ENCODE results near the gene MBOAT7. TPM values are rescaled to one million over a fixed set of nuclear protein-coding genes. Genes with fewer than 3 reads are reported as not detected.
A peak's percentile ranks its signal among the peaks of the same experiment; 100 is the strongest.
"Not testable (repeated sequence)": the region's sequence is repeated elsewhere in the genome, so short reads cannot be mapped to it uniquely, and the experiment has no call there.

Gene MBOAT7
- total RNA-seq, 2 experiments from 2014 or later = 53.8 to 55.4 TPM

DNA sequence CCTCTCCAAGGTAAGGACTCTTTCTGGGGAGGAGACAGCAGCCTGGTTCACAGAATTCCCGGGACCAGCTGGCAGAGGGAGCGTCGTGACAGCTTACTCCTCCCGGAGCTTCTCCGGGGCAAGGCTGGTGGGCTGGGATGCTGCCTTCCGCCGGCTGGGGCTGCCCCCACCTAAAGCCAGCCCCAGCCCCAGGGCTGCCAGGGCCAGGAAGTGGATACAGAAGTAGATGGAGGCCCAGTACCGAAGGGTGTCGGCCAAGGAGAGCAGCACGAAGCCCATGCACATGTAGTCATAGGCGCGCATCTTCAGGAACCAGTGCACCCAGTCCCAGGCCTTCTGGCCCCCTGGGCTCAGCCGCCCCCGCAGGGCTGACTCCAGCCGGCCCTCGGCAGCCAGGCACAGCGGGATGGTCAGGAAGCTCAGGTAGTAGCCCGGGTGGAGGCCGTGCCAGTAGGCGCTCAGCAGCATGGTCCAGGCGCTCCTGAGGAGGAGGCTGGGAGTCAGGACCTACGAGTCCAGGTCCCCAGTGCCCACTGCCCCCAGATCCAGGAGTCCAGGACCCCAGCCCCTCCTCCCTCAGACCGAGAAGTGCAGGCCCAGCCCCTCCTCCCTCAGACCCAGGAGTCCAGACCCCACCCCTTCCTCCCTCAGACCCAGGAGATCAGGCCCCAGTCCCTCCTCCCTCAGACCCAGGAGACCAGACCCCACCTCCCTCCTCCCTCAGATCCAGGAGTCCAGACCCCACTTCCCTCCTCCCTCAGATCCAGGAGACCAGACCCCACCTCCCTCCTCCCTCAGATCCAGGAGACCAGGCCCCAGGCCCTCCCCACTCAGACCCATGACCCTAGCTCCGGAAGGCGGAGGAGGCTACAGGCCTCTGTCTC, 15.2 kb downstream of the MBOAT7 start:
- TF ChIP-seq, protein P1, sequence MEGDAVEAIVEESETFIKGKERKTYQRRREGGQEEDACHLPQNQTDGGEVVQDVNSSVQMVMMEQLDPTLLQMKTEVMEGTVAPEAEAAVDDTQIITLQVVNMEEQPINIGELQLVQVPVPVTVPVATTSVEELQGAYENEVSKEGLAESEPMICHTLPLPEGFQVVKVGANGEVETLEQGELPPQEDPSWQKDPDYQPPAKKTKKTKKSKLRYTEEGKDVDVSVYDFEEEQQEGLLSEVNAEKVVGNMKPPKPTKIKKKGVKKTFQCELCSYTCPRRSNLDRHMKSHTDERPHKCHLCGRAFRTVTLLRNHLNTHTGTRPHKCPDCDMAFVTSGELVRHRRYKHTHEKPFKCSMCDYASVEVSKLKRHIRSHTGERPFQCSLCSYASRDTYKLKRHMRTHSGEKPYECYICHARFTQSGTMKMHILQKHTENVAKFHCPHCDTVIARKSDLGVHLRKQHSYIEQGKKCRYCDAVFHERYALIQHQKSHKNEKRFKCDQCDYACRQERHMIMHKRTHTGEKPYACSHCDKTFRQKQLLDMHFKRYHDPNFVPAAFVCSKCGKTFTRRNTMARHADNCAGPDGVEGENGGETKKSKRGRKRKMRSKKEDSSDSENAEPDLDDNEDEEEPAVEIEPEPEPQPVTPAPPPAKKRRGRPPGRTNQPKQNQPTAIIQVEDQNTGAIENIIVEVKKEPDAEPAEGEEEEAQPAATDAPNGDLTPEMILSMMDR (IDR thresholded peaks at IDR 0.05) = no peak
- CTCF ChIA-PET = interaction anchor here (0.8 to 0.9 kb wide), 2 partner anchors 17 to 92 kb away, joined by 3 to 4 read pairs; partner anchors contain the start of gene TSEN34
- ATAC-seq (no peak), DNase-seq (no peak)
- H3K27ac Mint-ChIP-seq = no peak overlapping the region
- intact Hi-C loops (cut with micrococcal nuclease) = no loop called here
- no peaks in the 10 kb centered on the region for H3K4me1 Mint-ChIP-seq (ENCODE audit: low read depth)
- H3K4me3 Mint-ChIP-seq = no peak overlapping the region
- POLR2A ChIA-PET = interaction anchor here (0.6 to 2.6 kb wide), 4 partner anchors 15 to 1963 kb away, joined by 3 to 7 read pairs (median 5); partner anchors contain the start of gene LENG1
- H3K27me3 Mint-ChIP-seq = no peaks in the 10 kb centered on the region
- H3K9me3 Mint-ChIP-seq = no peaks in the 10 kb centered on the region
- H3K36me3 Mint-ChIP-seq (ENCODE audit: low read depth) = peaks cover 13% of the 10 kb centered on the region

DNA sequence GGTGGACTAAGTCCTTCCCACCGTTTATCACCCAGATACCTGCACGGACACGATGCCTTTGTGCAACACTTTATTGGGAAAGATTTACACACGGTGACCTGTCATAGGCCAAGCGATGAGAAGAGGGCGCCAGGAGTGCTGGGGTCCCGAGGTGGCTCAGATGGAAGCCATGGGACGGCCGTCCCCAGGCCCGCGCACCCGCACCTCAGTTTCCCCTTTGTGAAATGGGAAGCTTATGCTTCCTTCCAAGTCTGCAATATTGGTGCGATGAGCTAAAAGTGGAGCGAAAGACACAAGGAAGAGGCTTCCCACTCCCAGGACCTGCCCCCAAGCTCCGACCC, 16.1 kb downstream of the MBOAT7 start:
- intact Hi-C loops (cut with micrococcal nuclease) = no loop called here
- Mint-ChIP-seq H3K36me3 (ENCODE audit: low read depth) (peaks cover 8% of the 10 kb centered on the region), H3K27me3 (no peaks in the 10 kb centered on the region), H3K27ac (no peak overlapping the region), H3K9me3 (no peaks in the 10 kb centered on the region), H3K4me1 (ENCODE audit: low read depth) (peaks cover 2% of the 10 kb centered on the region), H3K4me3 (no peak overlapping the region)
- TF ChIP-seq, protein P1 (IDR thresholded peaks at IDR 0.05) = no peak
- ChIA-PET POLR2A (interaction anchor here (1.2 to 2.6 kb wide), 5 partner anchors 10 to 32 kb away, joined by 3 to 7 read pairs (median 4); partner anchors contain the start of gene LENG1), CTCF (interaction anchor here (0.8 to 0.9 kb wide), 2 partner anchors 18 to 93 kb away, joined by 3 to 4 read pairs; partner anchors contain the start of gene TSEN34)
- ATAC-seq = no peak
- DNase-seq = no peak

DNA sequence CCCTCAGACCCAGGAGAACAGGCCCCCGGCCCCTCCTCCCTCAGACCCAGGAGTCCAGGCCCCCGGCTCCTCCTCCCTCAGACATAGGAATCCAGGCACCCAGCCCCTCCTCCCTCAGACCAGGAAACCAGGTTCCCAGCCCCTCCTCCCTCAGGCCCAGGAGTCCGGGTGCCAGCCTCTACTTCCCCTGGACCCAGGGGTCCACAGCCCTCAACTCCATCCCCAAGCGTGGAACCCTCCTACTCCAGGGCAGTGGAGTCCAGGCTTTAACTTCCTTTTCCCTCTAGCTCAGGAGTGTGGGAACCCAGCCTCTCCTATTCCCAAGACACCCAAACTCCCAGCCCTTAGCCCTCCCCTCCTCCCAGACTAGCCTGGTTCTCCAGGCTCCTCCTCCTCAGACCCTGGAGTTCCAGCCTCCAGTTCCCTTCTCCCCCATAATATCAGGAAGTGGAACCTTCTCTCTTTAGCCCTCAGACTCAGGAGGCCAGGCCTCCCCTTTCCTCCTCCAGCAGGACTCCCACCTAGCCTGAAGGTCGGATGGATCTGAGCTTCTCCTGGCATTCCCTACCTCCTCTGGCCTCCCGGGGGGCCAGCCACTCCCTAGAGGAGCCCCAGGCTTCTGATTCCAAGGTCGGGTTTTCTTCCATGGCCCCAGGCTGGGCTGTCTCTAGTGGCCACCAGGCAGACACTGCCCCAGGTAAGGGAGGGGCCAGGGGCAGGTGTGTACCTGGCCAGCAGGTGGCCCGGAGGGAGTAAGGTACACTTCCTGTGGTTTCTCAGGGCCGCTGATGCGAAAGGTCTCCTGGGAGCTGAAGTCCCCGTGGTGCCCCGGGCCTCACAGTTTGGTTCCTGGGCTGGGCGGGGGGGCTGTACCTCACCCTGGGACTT, 16.7 kb downstream of the MBOAT7 start, which contains the start of gene TMC4:
TMC4 (minus strand) TSS at position 690 of the 888 bp plus-strand sequence; CDS start at position 647, 43 bp downstream.
- ChIA-PET CTCF (interaction anchor here (0.9 kb wide), 1 partner anchor 93 kb away, joined by 3 read pairs; no protein-coding TSS in a partner anchor), POLR2A (interaction anchor here (1.2 to 2.6 kb wide), 5 partner anchors 9 to 33 kb away, joined by 3 to 7 read pairs (median 4); partner anchors contain the start of gene LENG1)
- H3K9me3 Mint-ChIP-seq = no peaks in the 10 kb centered on the region
- H3K27ac Mint-ChIP-seq = no peak within 1 kb of the TSS
- intact Hi-C loops (cut with micrococcal nuclease) = no loop called here
- TF ChIP-seq, protein P1 (IDR thresholded peaks at IDR 0.05) = no peak
- peaks cover 3% of the 10 kb centered on the region for H3K4me1 Mint-ChIP-seq (ENCODE audit: low read depth)
- no peak within 1 kb of the TSS for H3K4me3 Mint-ChIP-seq
- no peaks in the 10 kb centered on the region for H3K27me3 Mint-ChIP-seq
- DNase-seq = peak; percentile 22
- peaks cover 4% of the 10 kb centered on the region for H3K36me3 Mint-ChIP-seq (ENCODE audit: low read depth)
- no peak for ATAC-seq

DNA sequence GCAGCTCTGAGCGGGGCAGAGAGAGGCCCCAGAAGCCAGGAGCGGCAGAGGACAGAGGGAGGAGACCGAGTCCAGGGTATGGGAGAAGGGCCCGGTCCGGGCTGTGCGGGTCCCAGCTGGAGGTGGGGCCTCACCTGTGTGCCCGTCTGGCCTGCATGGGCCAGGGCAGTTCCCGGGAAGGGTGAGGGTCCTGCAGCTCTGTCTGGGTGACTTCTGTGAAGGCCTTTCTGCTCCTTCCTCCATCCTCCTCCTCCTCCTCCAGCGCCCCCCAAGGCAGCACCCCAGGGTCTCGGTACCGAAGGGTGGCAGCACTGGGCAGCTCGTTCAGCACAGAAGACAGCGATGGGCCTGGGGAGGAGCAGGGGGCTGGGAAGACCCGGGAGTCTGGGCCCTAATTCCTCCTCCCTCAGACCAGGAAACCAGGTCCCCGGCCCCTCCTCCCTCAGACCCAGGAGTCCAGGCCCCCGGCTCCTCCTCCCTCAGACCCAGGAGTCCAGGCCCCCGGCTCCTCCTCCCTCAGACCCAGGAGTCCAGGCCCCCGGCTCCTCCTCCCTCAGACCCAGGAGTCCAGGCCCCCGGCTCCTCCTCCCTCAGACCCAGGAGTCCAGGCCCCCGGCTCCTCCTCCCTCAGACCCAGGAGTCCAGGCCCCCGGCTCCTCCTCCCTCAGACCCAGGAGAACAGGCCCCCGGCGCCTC, 17.5 kb downstream of the MBOAT7 start:
- intact Hi-C loops (cut with micrococcal nuclease); H3K27ac Mint-ChIP-seq; DNase-seq: not testable (repeated sequence)

More for the DNA sequence above, 17.5 kb downstream of the MBOAT7 start:
- ATAC-seq; H3K36me3 Mint-ChIP-seq (ENCODE audit: low read depth); CTCF ChIA-PET; H3K27me3 Mint-ChIP-seq; H3K4me3 Mint-ChIP-seq; H3K9me3 Mint-ChIP-seq; H3K4me1 Mint-ChIP-seq (ENCODE audit: low read depth): not testable (repeated sequence)
- POLR2A ChIA-PET = interaction anchor here (1.9 to 2.6 kb wide), 2 partner anchors 31 to 34 kb away, joined by 7 read pairs; no protein-coding TSS in a partner anchor

Data from activated CD8-positive, alpha-beta T cell treated with anti-CD3 and anti-CD28 coated beads for 36 hours (primary cell).